Right lobe of liver (tissue), 4 donors: ENCODE measurements around the gene ITGAV.

Experiments used
- POLR2A ChIP-seq: fragments of 450-650 bp; IDR thresholded peaks from one replicate; pipeline ENCODE4 v1.6.1; 2017; ENCODE audit warnings: antibody characterized with exemption, mild to moderate bottlenecking
- TF ChIP-seq, protein P1 (sequence below), 4 donors: fragments of 200-600 bp in 3 of 4; fragments of 450-650 bp in 1 of 4; IDR thresholded peaks; one replicate each; pipeline versions ENCODE4 v1.5.1 to v1.8.0; 2016 to 2022; ENCODE audit warnings: antibody characterized with exemption in 4 of 4, mild to moderate bottlenecking in 2 of 4
- donor health status: DM: no; HTN: no; CAD: no.
- donor health status: DM: no; HTN: no; CAD: no.
- donor health status: DM: no; HTN: yes; CAD: no.

DNA sequence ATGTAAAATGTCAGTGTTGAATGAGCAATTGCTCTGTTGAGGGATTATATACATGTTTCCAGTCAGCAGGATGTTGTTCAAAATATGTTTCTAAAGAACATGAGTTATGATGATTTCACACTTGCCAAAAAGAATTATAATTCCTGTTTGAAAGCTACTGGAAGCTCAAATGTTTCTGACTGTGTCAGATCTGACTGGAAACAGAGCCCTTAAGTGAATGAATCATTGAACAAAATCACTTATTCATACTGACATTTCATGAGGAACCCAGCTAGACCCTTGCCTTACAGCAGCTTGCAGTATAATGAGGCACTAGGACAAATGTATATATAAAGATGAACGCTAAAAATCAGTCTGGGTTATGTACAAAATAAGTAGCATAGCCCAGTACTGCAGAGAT, 35.4 kb upstream of the ITGAV start:
- TF ChIP-seq, protein P1, sequence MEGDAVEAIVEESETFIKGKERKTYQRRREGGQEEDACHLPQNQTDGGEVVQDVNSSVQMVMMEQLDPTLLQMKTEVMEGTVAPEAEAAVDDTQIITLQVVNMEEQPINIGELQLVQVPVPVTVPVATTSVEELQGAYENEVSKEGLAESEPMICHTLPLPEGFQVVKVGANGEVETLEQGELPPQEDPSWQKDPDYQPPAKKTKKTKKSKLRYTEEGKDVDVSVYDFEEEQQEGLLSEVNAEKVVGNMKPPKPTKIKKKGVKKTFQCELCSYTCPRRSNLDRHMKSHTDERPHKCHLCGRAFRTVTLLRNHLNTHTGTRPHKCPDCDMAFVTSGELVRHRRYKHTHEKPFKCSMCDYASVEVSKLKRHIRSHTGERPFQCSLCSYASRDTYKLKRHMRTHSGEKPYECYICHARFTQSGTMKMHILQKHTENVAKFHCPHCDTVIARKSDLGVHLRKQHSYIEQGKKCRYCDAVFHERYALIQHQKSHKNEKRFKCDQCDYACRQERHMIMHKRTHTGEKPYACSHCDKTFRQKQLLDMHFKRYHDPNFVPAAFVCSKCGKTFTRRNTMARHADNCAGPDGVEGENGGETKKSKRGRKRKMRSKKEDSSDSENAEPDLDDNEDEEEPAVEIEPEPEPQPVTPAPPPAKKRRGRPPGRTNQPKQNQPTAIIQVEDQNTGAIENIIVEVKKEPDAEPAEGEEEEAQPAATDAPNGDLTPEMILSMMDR (IDR thresholded peaks at IDR 0.05) = no peak
- no peak for TF ChIP-seq POLR2A
